ENCODE data around the gene PPIC.

The PPIC gene

DNA sequence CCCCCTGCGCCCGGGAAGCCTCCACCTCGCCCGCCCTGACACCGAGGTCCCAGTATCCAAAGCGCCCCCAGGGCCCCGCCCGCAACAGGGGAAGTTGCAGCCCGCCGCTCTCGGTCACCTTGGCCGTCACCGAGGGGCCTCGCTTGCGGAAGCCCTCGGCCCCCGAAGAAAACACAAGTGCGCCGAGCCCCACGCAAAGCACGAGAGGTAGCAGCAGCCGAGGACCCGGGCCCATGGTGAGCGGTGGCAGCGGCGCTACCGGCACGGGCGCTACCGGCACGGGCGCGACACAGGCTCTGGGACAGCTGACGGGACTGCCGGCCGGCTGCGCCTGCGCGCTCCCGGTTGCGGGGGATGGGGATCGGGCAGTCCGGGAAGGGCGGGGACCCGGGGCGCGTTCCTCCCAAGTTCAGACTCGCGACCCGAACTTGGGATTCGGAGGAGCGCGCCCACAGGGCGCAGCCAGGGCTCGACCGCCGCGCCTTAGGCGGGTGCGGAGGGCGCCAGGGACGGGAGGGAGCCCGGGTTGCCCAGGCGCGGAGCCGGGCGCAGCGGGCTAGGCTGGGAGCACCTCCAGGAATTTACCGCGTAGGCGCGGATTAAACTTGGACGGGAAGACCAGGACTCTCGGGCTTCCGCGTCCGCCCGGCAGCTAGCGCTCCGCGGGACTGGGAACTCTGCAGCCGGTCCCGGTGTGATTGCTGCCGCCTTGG is at the start of gene PPIC:
Gene PPIC (minus strand): TSS at position 335 of the 713 bp plus-strand sequence. CDS start 100 bp downstream, at position 235.
- no peak for DNase-seq (ENCODE audit: low read depth in 2 of 2, low spot score in 1 of 2)

DNA sequence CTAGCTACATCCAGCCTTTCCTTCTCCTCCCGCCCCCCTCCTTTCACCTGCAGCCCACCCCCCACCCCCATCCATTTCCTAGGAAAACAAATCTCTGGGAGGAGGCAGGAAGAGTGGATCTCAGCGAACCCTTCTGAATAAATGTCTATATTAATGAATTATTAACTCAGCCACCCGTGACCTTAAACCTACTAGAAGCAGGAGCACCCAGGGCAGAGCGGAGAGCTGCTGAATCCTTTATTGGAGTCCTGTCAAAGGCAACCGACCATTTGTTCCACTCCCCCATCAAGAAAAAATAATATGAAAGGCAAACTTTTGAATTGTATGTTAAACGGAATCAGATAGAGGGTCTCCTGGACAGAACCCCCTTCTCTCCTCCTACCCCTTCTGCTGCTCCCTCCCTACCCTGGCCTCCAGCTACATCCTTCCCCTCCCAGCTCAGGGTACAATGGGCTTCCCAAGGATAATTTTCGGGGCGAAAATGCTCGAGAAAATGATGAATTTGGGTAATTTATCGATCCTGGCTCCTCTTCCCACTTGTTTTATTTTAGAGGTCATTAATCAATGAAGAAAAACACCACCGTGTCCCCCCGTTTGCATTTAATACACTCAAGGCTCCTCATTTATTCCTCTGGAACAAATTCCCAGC is 49.2 kb upstream of the PPIC start:
- no peak for DNase-seq (ENCODE audit: low read depth in 2 of 2, low spot score in 1 of 2)

DNA sequence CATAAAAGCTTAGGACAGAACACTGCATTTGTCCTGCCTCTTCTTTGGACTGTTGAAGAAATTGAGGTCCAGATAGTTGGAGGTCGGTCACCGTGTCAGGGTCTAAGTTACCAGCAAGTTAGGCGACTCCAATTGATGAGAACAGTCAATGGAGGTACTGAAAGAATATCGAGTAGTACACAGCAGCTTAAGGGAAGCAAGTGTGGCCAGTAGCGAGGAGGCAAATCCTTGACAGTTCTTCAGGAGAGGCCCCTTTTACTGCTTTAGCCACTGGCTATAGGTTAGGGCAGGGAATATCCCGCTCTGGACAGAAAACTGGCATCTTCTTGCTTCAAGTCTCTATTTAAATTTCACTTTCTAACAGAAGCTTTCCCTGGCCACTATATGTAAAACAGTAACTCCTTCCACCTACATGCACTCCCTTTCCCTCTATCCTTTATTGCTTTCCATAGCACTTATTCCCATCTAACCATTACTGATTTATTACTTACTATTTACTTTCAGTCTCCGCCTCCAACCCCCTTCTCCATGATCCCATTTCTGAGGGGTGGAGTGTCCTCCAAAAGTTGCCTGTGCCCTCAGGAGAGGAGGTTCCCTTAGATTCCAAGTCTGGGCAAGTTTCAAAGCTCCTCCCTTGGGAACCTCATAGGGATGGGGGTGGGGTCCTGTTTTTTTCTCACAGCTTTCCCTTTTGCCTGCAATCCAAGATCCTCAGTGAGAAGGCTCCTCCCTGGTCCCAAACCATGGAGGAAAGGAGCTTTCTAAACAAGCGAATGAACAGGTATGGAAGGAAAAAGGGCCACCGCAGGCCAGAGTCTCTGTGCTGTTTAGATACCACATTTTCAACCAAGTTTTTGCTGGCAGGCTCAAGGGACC is 48.4 kb upstream of the PPIC start:
- DNase-seq (ENCODE audit: low read depth in 2 of 2, low spot score in 1 of 2), result no peak

DNA sequence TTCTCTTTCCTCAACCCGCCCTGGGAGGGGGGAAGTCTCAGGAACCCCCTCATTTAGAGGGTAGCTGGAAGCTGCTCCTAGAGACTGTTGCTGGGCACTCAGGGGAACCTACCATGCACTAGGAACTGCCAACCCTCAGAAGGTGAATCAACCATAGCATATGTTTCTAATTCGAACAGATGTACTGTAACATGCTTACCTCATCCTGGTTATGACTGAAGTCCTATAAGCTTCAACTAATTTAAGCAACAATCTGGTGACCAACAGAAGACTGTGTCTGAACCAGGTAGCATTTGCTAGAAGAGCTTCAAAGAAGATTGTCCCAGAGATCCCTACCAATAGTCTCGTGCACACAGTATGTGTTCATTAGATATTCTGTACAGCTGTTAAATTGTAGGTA is 46.8 kb upstream of the PPIC start:
- no peak for DNase-seq (ENCODE audit: low read depth in 2 of 2, low spot score in 1 of 2)

DNA sequence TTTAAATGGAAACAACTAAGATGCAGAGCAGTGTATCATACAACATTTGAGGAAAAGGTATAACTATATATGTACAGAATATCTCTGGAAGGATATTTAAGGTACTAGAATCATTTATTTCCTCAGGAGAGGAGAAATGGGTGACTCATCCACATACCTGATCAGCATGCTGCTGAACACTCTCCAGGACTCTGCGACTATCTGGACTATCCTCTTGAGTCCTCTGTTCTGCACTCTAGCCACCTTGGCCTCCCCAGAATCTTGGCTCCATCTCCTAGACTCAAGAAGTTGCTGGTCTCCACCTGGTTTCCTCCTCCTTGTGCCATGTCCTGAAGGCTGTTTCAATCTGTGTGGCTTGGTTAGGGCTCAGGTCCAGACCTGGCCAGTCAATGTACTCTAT is 43.7 kb upstream of the PPIC start:
- no peak for DNase-seq (ENCODE audit: low read depth in 2 of 2, low spot score in 1 of 2)

DNA sequence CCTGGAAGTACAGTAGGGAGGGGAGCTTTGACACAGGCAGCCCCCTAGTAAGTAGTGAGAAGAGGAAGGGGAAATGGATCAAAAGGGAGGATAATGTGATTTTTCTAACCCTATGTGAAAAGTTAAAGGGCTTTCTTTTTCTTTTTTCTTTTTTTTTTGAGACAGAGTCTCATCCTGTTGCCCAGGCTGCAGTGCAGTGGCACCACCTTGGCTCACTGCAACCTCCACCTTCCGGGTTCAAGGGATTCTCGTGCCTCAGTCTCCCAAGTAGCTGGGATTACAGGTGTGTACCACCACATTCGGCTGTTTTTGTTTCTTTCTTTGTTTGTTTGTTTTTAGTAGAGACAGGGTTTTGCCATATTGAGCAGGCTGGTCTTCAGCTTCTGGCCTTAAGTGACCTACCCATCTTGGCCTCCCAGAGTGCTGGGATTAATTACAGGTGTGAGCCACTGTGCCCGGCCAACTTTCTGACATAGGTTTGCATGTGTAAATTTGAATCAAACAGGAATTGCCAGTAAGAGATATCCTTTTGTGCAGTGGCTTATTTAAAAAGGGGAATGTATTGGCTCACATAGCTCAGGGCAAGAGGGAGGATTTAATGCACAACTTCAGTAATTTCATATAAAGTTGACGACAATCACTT is 39.1 kb upstream of the PPIC start:
- DNase-seq (ENCODE audit: low read depth in 2 of 2, low spot score in 1 of 2), result no peak

DNA sequence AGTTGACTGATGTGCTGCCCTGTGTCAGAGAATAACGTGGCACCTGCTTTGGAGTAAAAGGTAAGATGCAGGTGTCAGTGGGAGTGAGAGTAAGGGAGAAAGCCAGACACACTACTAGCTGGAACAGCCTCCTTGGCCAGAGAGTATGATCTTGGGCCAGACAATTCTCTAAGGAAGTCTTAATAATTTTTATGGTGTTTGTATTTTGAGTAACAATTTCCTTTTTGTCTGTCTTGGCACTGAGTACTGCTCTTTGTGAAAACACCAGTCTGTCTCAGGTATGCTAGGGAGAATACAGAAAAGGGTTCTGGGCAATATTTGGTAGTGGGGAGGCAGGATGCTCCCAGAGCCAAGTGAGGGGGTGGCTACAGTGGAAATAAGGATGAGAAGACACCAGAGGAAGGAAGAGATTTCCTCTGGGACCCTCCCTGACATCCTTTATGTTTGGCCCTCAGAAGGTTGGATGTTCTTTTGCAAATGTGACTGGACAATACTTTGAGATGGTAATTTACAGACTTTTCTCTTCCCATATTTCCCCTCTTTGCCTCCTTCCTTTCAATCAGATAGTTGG is 31.9 kb upstream of the PPIC start:
- DNase-seq (ENCODE audit: low read depth in 2 of 2, low spot score in 1 of 2), result no peak

DNA sequence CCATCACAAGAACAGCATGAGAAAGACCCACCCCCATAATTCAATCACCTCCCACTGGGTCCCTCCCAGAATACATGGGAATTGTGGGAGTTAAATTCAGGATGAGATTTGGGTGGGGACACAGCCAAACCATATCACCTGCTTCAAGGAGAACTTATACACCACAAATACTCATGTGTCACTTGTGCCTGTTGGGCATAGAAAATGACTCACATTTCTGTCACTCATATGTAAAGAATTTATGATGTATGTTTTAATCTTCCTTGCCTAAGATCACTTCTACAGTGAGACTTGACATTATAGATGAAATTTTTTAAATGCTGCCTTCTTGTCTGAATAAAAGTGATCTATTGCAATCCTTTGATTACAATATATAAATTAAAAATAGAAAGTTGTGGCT is 29.5 kb upstream of the PPIC start:
- DNase-seq (ENCODE audit: low read depth in 2 of 2, low spot score in 1 of 2), result no peak

DNA sequence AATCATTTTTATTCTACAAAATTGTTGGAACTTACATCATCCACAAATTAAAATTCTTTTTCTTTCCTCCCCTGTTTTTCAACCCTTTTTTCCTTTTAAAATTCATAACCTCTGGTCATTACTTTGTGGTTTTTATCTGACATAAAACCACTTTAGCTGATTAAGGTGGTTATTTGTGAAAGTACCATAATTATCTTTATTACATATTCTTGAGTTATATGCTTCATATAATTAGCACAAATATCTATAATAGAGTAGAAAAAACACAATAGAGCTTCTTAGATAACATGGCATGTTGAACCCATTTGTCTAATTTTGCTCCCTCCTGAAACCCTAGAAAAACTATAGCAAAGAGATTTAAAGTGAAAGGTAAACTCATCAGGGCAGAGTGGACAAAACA is 22.9 kb upstream of the PPIC start:
- DNase-seq (ENCODE audit: low read depth in 2 of 2, low spot score in 1 of 2), result no peak

DNA sequence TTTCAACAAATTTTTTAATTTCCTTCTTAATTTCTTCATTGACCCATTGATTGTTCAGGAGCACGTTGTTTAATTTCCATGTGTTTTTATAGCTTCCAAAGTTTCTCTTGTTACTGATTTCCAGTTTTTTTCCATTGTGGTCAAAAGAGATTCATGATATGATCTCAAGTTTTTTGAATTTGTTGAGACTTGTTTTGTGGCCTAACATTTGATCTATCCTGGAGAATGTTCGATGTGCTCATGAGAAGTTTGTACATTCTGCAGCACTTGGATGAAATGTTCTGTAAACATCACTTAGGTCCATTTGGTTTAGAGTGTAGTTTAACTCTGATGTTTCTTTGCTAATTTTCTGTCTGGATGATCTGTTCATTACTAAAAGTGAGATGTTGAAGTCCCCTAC is 14.7 kb upstream of the PPIC start:
- DNase-seq (ENCODE audit: low read depth in 2 of 2, low spot score in 1 of 2), result no peak

DNA sequence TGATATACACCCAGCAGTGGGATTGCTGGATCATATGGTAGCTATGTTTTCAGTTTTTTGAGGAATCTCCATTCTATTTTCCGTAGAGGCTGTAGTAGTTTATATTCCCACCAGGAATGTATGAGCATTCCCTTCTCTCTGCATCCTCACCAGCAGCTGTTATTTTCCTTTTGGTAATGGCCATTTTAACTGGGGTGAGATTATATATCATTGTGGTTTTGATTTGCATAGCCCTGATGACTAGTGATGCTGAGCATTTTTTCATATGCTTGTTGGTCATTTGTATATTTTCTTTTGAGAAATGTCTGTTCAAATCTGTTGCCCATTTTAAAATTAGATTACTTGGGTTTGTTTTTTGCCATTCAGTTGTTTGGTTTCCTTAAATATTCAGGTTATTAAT is 11.2 kb upstream of the PPIC start:
- no peak for DNase-seq (ENCODE audit: low read depth in 2 of 2, low spot score in 1 of 2)

DNA sequence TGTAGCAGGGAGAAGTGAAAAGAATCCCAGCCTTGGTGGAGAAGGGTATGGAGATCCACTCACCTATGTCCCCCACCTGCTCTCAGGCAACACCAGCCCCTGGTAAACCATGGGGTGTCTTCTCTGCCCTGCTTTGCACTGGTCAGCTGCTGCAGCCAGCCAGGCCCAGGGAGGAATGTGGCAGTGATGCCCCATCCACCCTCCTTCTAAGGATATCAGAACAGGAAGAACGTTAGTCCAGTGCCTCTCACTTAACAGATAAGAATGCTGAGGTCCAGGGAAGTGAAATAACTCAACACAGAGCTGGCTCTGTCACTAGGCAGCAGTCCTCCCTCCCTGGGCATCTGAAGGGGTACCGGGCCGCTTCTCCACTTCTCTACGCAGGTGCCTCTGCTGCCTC is 9.7 kb upstream of the PPIC start:
- no peak for DNase-seq (ENCODE audit: low read depth in 2 of 2, low spot score in 1 of 2)

DNA sequence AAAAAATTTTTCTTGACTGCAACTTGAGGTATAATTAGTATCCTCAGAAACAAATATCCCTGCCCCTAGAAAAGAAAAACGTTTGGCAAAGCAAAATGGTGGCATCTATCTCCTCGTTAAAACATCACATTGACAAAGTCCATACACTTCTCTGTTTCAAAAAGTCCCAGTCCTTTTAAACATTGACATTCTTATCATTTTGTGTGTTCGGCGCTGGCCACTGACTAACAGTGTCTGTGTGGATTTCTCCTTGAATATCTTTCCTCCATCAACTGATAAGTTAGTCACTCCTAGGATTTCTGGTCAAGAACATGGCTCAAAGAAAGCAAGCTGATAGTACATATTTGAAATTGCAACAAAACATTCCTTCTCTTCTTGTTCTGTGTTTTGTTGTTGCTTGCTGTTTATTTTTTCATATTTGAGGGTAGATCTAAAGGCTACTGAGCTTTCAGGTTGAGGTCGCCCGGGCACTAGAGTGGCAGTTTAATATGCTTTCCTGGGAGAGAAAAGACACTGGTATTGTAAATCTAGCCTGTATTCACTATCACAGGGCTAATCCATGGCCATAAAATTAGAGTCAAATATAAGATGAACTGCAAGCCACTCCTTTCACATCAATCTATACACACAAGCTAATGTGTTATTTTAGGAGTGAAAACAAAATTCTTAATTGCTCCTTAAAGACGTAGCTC is 8.5 kb upstream of the PPIC start:
- DNase-seq (ENCODE audit: low read depth in 2 of 2, low spot score in 1 of 2), result no peak

DNA sequence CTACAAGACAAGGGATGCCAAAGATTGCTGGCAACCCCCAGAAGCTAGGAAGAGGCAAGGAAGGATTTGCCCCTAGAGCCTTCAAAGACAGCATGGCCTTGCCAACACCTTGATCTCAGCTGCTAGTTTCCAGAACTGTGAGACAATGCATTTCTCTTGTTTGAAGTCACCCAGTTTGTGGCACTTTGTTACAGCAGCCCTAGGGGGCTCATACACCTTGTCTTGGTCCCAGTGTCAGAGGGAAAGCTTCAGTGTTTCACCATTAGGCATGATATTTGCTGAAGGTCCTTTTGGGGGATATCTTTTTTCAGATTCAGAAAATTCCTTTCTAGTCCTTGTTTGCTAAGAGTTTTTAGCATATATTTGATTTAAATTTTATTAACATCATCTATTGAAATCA is 3.1 kb upstream of the PPIC start:
- DNase-seq (ENCODE audit: low read depth in 2 of 2, low spot score in 1 of 2), result no peak

DNA sequence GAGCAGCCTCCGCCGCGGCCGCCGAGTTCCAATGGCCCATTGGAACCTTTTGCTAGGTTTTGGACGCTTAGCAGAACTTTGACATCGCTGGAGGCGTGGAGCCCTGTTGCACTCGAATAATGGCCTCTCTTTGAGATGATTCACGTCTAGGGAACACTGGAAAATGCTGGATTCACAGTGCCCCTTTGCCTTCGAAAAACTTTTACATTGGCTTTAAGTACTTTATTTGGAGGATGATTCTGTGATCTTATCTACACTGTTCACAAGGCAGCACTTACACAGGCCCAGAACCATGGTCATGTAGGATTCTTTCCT is 536 bp upstream of the PPIC start:
- no peak for DNase-seq (ENCODE audit: low read depth in 2 of 2, low spot score in 1 of 2)

DNA sequence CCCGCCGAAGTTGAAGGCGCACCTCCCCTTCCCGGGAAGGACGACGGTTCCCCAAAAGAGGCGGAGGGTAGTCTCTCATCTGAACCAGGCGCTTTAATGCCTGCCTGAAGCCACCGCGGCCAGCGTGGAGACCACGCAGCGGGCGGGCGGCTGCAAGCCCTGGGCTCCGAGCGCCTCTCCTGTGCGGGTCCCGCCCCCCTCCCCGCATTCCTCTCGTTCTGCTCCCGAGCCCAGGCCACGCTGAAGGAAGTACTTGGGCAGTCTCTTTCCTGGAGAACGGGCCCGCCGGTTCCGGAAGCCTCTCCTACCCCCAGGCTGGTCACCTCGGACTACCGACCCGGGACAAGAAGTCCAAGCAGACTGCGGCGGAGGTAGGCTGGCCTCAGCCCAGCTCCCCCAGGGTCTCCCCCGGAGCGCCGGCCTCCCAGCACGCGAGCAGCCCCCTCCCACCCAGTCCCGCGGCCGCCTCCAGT is 571 bp downstream of the PPIC start:
- DNase-seq (ENCODE audit: low read depth in 2 of 2, low spot score in 1 of 2), result no peak

DNA sequence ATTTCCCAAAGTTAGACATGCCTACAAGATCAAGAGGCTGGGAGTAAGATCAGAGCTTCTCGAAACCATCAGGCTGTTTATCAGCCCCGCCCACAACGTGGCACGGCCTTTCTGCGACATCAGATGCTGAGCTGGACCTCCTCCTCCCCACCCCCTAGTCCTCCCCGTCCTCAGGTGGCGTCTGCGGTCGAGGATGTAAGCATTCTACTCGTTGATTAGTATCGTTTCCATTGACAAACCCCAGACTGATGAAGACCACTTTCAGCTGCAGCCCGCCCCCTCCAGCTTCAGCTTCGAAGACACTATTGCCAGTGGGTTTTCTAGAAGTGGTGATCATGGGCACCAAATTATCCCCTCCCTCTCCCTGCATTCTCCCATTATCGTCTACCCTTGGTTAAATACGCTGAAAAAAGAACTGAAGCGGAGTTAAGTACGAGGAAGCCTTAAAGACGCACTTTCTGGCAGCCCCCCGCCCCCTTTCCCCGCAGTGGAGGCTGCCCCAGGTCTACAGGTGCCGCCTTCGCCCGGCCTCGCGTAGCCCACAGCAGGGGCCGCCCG is 1.1 kb downstream of the PPIC start:
- no peak for DNase-seq (ENCODE audit: low read depth in 2 of 2, low spot score in 1 of 2)

DNA sequence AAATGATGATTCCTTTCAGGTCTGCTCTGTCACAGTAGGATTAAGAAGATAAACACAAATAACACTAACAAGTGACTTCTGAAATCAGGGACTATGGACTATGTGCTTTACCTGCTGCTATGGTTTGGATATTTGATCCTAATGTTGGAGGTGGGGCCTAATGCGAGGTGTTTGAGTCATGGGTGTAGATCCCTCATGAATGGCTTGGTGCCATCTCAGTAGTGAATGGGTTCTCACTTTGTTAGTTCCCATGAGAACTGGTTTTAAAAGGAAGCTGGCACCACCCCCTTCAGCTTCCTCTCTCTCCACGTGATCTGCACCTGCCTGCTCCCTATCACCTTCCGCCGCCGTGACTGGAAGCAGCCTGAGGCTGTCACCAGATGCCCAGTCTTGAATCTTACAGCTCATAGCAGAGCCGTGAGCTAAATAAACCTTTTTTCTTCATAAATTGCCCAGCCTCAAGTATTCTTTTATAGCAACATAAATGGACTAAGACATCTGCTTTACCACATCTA is 3.3 kb downstream of the PPIC start:
- no peak for DNase-seq (ENCODE audit: low read depth in 2 of 2, low spot score in 1 of 2)

DNA sequence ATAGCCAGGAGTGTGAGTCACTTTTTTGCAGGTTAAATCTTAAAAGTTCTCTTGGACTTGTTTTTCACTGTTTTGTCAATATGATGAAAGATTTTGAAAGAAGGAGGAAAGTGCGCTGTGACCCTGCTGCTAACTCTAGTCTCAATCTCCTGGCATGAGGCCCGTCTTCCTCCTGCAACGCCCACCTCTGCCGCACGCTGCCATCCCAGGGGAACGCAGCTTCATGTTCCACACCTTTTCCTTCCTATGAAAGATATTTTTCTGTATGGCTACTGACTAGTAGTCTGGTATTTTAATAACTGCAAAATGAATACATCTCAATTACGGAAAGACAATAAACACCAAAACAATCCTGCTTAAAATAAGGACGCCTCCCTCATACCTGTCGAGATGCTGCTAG is 8.3 kb downstream of the PPIC start:
- DNase-seq (ENCODE audit: low read depth in 2 of 2, low spot score in 1 of 2), result no peak

DNA sequence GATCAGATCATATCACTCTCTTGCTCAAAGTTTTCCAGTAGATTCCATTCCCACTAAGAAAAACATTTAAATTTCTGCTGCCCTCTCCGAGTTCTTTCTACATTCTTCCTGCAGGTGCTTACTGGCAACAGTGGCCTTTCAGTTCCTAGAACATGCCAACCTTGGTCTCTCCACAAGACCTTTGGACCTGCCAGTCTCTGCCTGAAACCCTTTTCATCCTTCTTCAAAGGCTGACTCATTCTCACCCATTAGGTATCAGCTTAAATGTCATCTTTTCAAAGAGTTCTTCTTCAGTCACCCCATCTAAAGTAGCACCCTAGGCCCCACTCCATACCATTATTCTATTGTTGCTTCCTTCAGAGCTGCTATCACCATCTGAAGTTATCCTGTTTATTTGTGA is 21.8 kb downstream of the PPIC start:
- DNase-seq (ENCODE audit: low read depth in 2 of 2, low spot score in 1 of 2), result no peak

Measured in stimulated activated CD8-positive, alpha-beta memory T cell treated with anti-CD3 and anti-CD28 coated beads, Interleukin-4, amount 100 ng/mL, for 1 hour (primary cell).